HL-60 (cell line): ENCODE measurements around the gene CAGE1.

Source experiments
- CTCF ChIP-seq: IDR thresholded peaks from one replicate; pipeline ENCODE4 v1.5.1; 2011; ENCODE audit warnings: low read length, control low read depth, inconsistent platforms; ENCODE audit not compliant: insufficient read depth
- GABPA ChIP-seq: IDR thresholded peaks from 2 replicates; pipeline ENCODE4 v1.6.1; 2012; ENCODE audit warnings: low read depth
- SPI1 ChIP-seq: IDR thresholded peaks from 2 replicates; pipeline ENCODE4 v1.6.1; 2012; ENCODE audit warnings: low read depth, mild to moderate bottlenecking, borderline replicate concordance

GRCh38 chr6:7377961-7378360, 11.6 kb downstream of the CAGE1 start:
- no peak for TF ChIP-seq CTCF
- TF ChIP-seq GABPA: no peak
- no peak for TF ChIP-seq SPI1
